ENCODE results near the gene CLK3. TPM values are rescaled to one million over a fixed set of nuclear protein-coding genes. Genes with fewer than 3 reads are reported as not detected.
A peak's percentile ranks its signal among the peaks of the same experiment; 100 is the strongest.

CLK3 gene
- total RNA-seq = 53.1 TPM
- long read RNA-seq, transcript CLK3-202 (13 exons, 2,621 nt) = major isoform, 55 of 91 reads
- long read RNA-seq, partial matches to known transcripts = 16 of 91 reads
- long read RNA-seq, other reads (novel, unspliced or antisense) = 16 of 91 reads

DNA sequence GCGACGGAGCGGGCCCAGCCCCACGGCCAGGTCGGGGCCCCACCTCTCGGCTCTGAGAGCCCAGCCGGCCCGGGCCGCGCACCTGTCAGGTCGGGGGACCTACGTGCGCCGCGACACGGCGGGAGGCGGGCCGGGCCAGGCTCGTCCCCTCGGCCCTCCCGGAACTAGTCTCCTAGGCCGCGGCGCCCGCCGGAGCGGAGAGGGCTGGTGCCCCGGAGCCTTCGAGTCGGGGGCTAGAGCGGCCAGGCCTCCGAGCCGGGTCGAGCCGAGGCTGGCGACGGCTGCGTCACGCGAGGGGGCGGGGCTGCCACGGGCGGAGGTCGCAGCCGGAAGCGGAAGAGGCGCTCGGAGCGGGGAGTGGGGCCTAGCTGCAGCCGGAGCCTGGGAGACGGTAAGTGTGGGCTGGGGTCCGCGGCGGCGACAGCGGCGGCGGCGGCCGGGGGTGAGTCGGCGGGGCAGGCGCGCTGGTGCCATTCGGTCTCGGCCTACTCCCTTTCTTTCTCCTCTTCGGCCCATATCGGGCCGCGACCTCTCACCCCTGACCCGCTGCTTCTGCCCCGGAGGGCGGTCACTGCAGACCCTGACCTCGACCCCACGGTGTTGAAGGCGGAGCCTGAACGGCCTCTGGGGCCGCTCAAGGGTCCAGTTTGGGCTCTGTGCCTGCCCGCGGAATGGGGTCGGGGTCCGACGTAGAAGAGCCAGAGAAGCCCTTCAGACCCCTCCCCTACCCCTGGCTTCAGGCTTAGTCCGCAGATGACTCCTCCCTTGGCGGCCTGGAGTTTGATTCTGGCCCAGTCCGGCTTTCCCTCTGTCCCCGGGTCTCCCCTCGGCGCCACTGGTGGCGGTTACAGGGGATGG lies at the start of gene CLK3:
Gene CLK3 (plus strand): TSS at position 329 of the 858 bp plus-strand sequence. CDS start 3,361 bp downstream, outside the sequence.
- peak within 1 kb of the TSS; percentile 97 for H3K27ac ChIP-seq (replicated peaks)
- intact Hi-C loops (cut with micrococcal nuclease) = loop anchor here (10.0 kb wide), 1 partner anchor 71 kb away; the partner anchor contains the start of gene ARID3B
- H3K4me3 ChIP-seq = peak within 1 kb of the TSS; percentile 87
- TF ChIP-seq, protein P1, sequence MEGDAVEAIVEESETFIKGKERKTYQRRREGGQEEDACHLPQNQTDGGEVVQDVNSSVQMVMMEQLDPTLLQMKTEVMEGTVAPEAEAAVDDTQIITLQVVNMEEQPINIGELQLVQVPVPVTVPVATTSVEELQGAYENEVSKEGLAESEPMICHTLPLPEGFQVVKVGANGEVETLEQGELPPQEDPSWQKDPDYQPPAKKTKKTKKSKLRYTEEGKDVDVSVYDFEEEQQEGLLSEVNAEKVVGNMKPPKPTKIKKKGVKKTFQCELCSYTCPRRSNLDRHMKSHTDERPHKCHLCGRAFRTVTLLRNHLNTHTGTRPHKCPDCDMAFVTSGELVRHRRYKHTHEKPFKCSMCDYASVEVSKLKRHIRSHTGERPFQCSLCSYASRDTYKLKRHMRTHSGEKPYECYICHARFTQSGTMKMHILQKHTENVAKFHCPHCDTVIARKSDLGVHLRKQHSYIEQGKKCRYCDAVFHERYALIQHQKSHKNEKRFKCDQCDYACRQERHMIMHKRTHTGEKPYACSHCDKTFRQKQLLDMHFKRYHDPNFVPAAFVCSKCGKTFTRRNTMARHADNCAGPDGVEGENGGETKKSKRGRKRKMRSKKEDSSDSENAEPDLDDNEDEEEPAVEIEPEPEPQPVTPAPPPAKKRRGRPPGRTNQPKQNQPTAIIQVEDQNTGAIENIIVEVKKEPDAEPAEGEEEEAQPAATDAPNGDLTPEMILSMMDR (IDR thresholded peaks at IDR 0.05; ENCODE audit: borderline replicate concordance) = no peak
- H3K36me3 ChIP-seq = peaks cover 18% of the 10 kb centered on the region
- peaks cover 74% of the 10 kb centered on the region for H3K4me1 ChIP-seq
- DNase-seq = peak; percentile 97
- H3K27me3 ChIP-seq (ENCODE audit: low read depth) = no peaks in the 10 kb centered on the region
- H3K9me3 ChIP-seq (replicated peaks) = no peaks in the 10 kb centered on the region

DNA sequence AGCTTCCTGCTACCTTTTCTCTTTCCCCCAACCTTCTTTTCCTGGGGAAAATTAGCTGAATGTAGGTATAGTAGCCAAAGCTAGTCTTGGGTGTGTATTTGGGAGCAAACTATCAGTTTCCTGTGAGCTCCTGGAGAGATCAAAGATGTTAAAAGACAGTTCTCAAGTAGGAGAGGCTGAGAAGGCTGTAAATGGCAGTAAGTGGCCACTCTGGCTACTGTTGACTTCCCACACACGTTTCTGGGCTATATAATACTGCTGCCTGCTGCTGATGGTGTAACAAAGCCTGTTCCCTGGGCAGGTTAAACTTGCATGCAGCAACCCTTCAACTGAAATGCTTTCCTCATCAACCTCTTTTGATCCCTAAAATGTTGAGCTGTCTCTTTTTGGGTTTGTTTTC lies 47.0 kb upstream of the CLK3 start:
- Histone ChIP-seq H3K36me3 (peaks cover 6% of the 10 kb centered on the region), H3K9me3 (replicated peaks) (no peaks in the 10 kb centered on the region), H3K4me3 (no peak overlapping the region), H3K27ac (replicated peaks) (no peak overlapping the region), H3K27me3 (ENCODE audit: low read depth) (no peaks in the 10 kb centered on the region), H3K4me1 (peaks cover 20% of the 10 kb centered on the region)
- TF ChIP-seq, protein P1 (IDR thresholded peaks at IDR 0.05; ENCODE audit: borderline replicate concordance) = no peak
- intact Hi-C loops (cut with micrococcal nuclease) = no loop called here
- no peak for DNase-seq

DNA sequence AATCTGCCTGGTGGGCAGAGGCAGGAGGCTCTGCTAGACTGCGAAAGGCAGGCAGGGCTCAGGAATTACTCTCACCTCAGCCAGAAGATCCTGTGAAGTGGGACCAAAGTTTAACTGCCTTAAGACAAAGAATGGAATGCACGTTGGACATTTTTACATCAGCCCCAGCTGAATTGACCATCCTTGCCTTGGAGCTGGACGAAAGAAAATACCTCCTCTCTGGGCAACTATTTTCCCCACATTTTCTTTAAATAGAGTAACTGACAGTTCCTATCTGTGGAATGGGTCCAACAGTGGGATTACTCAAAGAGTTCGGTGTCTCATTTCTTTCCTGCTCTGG lies 45.9 kb upstream of the CLK3 start:
- H3K27me3 ChIP-seq (ENCODE audit: low read depth) = no peaks in the 10 kb centered on the region
- H3K4me1 ChIP-seq = peaks cover 20% of the 10 kb centered on the region
- intact Hi-C loops (cut with micrococcal nuclease) = no loop called here
- no peak for DNase-seq
- TF ChIP-seq, protein P1 (IDR thresholded peaks at IDR 0.05; ENCODE audit: borderline replicate concordance) = no peak
- H3K9me3 ChIP-seq (replicated peaks) = no peaks in the 10 kb centered on the region
- no peak overlapping the region for H3K27ac ChIP-seq (replicated peaks)
- peaks cover 12% of the 10 kb centered on the region for H3K36me3 ChIP-seq
- no peak overlapping the region for H3K4me3 ChIP-seq

DNA sequence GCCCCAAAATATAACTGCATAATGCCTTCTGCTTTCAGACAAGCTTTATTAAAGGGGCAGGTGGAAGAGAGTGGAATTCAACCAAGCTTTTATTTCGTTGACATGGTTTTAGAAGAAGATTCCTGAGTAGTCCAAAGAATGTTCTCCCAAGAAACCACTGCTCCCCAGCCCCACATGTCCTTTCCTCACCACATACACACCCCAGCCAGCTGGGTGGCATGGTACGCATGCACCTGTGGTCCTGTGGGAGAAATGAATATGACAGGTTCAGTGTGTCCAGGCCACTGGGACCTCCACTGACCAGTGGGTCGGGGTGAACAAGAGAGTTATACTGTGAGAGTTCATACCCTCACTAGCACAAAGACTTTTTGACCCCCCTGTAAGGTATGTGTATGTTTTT lies 44.4 kb upstream of the CLK3 start:
- Histone ChIP-seq H3K27ac (replicated peaks) (no peak overlapping the region), H3K27me3 (ENCODE audit: low read depth) (no peaks in the 10 kb centered on the region), H3K36me3 (peaks cover 27% of the 10 kb centered on the region), H3K4me3 (no peak overlapping the region), H3K9me3 (replicated peaks) (no peaks in the 10 kb centered on the region), H3K4me1 (peaks cover 20% of the 10 kb centered on the region)
- no peak for DNase-seq
- TF ChIP-seq, protein P1 (IDR thresholded peaks at IDR 0.05; ENCODE audit: borderline replicate concordance) = no peak
- intact Hi-C loops (cut with micrococcal nuclease) = no loop called here

DNA sequence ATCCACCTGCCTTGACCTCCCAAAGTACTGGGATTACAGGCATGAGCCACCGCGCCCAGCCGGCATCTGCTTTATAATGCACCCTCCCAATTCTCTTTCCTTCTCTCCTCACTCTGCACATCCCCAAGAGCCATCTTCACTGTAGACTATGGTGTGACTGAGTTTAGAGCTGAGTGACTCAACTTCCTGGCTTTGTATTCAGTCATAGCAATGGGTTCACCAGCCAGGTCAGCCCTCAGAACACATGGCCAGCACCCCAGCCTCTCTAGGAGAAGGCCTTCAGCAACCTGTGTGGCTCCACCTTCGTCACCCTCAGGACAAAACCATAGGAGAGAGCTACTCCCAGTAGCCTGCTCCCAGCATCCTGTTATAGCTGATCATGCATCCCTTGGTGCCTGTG lies 41.6 kb upstream of the CLK3 start:
- intact Hi-C loops (cut with micrococcal nuclease) = no loop called here
- no peaks in the 10 kb centered on the region for H3K27me3 ChIP-seq (ENCODE audit: low read depth)
- no peak overlapping the region for H3K27ac ChIP-seq (replicated peaks)
- no peaks in the 10 kb centered on the region for H3K9me3 ChIP-seq (replicated peaks)
- no peak for DNase-seq
- peaks cover 37% of the 10 kb centered on the region for H3K36me3 ChIP-seq
- H3K4me1 ChIP-seq = peaks cover 20% of the 10 kb centered on the region
- no peak overlapping the region for H3K4me3 ChIP-seq
- TF ChIP-seq, protein P1 (IDR thresholded peaks at IDR 0.05; ENCODE audit: borderline replicate concordance) = no peak
